RWPE2 (cell line): ENCODE data around the gene POLR1H.
A peak's percentile ranks its signal among the peaks of the same experiment; 100 is the strongest.

Experiments
- ATAC-seq: fragments of 200-7000 bp; cut with Tn5 transposase; 3 replicates; pipeline ENCODE4 v1.9.1; 2021; ENCODE audit warnings: low read depth
- DNase-seq: peaks from one replicate; pipeline ENCODE4 v3.0.0-alpha.2; 2020; ENCODE audit warnings: low spot score
- H3K27ac ChIP-seq: fragments of 450-650 bp; 2 replicates; pipeline ENCODE4 v1.5.1; 2017; ENCODE audit warnings: mild to moderate bottlenecking; ENCODE audit not compliant: poor library complexity, severe bottlenecking
- H3K27me3 ChIP-seq: fragments of 250-450 bp; sonication (Bioruptor Pico); 2 replicates; pipeline ENCODE4 v1.5.1; 2021; ENCODE audit warnings: mild to moderate bottlenecking, moderate library complexity; ENCODE audit not compliant: insufficient read depth, poor library complexity, severe bottlenecking
- H3K36me3 ChIP-seq: fragments of 250-450 bp; sonication (Bioruptor Pico); 2 replicates; pipeline ENCODE4 v1.5.1; 2020; ENCODE audit warnings: low read depth, mild to moderate bottlenecking, moderate library complexity
- H3K4me1 ChIP-seq: fragments of 250-450 bp; sonication (Bioruptor Pico); 2 replicates; pipeline ENCODE4 v1.5.1; 2021; ENCODE audit warnings: mild to moderate bottlenecking, moderate library complexity; ENCODE audit not compliant: insufficient read depth, poor library complexity, severe bottlenecking
- H3K4me3 ChIP-seq: fragments of 250-450 bp; sonication (Bioruptor Pico); 2 replicates; pipeline ENCODE4 v1.5.1; 2021; ENCODE audit warnings: mild to moderate bottlenecking, moderate library complexity; ENCODE audit not compliant: severe bottlenecking
- H3K9me3 ChIP-seq: fragments of 250-450 bp; sonication (Bioruptor Pico); 2 replicates; pipeline ENCODE4 v1.5.1; 2021; ENCODE audit warnings: mild to moderate bottlenecking, moderate library complexity; ENCODE audit not compliant: severe bottlenecking
- TF ChIP-seq, protein P1 (sequence below): fragments of 450-650 bp; IDR thresholded peaks from one replicate; pipeline ENCODE4 v1.5.1; 2017; ENCODE audit warnings: mild to moderate bottlenecking, moderate library complexity; ENCODE audit not compliant: poor library complexity, severe bottlenecking

Gene POLR1H

DNA sequence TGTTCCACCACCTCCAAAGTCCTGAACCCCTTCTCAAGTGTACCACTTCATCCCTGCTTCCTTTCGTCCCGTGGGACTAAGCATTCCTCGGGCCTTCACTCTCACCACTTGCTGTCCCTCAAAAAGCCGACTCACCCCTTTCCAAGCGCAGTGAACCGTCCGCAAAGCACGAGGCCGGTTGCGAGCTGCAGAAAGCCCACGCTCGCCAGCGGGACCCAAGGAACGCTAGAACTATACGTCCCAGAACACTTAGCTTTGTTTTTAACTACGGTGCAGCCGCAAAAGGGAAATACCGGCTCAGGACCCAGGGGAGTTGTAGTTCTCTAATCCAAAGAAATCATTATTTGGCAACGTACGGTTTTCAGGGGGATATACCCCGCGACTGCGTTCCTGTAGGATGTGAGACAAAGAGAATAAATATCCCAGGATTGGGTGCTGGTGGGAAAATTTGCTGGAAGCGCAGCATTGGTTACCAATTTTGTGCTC, 416 bp upstream of the POLR1H start:
- peak overlapping the region; percentile 86 for H3K4me3 ChIP-seq
- peaks cover 5% of the 10 kb centered on the region for H3K4me1 ChIP-seq
- DNase-seq (no peak), ATAC-seq (no peak; the same call in 2 of the 3 replicates)
- TF ChIP-seq, protein P1, sequence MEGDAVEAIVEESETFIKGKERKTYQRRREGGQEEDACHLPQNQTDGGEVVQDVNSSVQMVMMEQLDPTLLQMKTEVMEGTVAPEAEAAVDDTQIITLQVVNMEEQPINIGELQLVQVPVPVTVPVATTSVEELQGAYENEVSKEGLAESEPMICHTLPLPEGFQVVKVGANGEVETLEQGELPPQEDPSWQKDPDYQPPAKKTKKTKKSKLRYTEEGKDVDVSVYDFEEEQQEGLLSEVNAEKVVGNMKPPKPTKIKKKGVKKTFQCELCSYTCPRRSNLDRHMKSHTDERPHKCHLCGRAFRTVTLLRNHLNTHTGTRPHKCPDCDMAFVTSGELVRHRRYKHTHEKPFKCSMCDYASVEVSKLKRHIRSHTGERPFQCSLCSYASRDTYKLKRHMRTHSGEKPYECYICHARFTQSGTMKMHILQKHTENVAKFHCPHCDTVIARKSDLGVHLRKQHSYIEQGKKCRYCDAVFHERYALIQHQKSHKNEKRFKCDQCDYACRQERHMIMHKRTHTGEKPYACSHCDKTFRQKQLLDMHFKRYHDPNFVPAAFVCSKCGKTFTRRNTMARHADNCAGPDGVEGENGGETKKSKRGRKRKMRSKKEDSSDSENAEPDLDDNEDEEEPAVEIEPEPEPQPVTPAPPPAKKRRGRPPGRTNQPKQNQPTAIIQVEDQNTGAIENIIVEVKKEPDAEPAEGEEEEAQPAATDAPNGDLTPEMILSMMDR: no peak
- H3K36me3 ChIP-seq: peaks cover 39% of the 10 kb centered on the region
- peak overlapping the region; percentile 77 for H3K27ac ChIP-seq
- no peaks in the 10 kb centered on the region for H3K27me3 ChIP-seq
- H3K9me3 ChIP-seq: no peaks in the 10 kb centered on the region

DNA sequence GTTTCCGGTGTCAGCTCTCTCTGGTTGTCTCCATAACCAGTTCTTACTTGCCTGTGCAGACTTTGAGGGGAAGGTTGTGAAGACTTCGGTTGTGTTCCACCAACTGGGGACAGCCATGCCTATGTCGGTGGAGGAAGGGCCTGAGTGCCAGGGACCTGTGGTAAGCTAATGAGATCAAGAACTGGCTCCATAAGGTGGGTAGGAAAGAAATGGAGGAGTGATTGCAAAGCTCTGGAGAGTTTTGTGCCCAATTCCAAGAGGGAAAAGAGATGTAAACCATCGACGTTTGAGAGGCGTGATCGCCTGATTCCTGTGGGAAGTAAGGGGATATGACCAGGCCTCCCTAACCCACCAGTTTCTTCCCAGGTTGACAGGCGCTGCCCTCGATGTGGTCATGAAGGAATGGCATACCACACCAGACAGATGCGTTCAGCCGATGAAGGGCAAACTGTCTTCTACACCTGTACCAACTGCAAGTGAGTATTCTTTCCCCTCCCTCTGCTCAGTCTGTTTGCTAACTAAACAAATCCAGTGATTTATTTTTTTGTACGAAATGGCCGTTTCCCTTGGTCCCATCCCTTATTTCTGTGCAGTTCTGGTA, 893 bp downstream of the POLR1H start:
- Histone ChIP-seq H3K9me3 (no peaks in the 10 kb centered on the region), H3K27ac (peak overlapping the region; percentile 77), H3K4me1 (peaks cover 11% of the 10 kb centered on the region), H3K4me3 (peak overlapping the region; percentile 86), H3K27me3 (no peaks in the 10 kb centered on the region), H3K36me3 (peaks cover 38% of the 10 kb centered on the region)
- TF ChIP-seq, protein P1: no peak
- no peak for DNase-seq
- ATAC-seq: no peak

DNA sequence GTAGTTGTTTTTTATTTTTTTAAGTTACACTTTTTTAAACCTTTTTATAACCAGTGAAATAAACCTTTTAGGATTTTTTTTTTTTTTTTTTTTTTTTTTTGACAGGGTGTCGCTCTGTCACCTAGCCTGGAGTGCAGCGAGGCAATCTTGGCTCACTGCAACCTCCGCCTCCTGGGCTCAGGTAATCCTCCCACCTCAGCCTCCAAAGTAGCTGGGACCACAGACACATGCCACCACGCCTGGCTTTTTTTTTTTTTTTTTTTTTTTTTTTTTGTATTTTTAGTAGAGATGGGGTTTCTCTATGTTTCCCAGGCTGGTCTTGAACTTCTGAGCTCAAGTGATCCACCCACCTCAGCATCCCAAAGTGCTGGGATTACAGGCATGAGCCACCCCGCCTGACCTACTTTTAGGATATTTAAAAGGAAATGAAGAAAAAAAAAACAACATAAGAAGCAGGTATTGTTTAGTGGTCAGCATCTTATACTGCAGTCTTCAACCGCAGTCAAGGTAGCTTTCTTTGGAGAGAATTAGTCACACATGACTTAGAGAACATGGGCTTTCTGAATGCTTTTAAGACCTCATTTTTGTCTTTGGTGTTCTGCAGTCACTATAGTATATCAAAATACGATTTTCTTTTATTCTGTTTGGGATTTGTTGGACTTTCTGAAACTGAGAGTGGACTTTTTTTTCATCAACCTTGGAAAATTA, 1.6 kb downstream of the POLR1H start:
- Histone ChIP-seq H3K4me3 (no peak overlapping the region), H3K9me3 (no peaks in the 10 kb centered on the region), H3K36me3 (peaks cover 32% of the 10 kb centered on the region), H3K4me1 (peaks cover 11% of the 10 kb centered on the region), H3K27me3 (no peaks in the 10 kb centered on the region), H3K27ac (peak overlapping the region; percentile 77)
- ATAC-seq (no peak), DNase-seq (no peak)
- TF ChIP-seq, protein P1: no peak

DNA sequence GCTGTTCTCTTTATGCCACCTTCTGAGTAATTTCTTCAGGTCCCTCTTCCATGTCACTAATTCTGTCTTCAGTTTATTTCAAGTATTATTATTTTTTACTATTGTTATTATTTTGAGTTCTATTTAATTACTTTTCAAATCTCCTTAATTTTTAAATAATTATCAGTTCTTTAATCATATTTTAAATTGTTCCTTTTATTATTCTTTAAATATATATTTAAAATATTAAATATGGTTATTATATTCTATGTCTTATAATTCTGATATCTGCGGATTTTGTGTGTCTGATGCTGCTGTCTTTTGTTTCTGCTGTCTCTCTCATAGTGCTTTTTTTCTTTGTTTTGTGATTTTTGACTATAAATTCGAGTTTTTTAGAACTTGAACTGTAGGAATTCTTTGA, 2.2 kb downstream of the POLR1H start:
- H3K27ac ChIP-seq: no peak overlapping the region
- no peaks in the 10 kb centered on the region for H3K9me3 ChIP-seq
- TF ChIP-seq, protein P1: no peak
- H3K27me3 ChIP-seq: no peaks in the 10 kb centered on the region
- H3K4me1 ChIP-seq: peaks cover 15% of the 10 kb centered on the region
- H3K36me3 ChIP-seq: peaks cover 27% of the 10 kb centered on the region
- no peak for DNase-seq
- ATAC-seq: no peak
- H3K4me3 ChIP-seq: no peak overlapping the region

DNA sequence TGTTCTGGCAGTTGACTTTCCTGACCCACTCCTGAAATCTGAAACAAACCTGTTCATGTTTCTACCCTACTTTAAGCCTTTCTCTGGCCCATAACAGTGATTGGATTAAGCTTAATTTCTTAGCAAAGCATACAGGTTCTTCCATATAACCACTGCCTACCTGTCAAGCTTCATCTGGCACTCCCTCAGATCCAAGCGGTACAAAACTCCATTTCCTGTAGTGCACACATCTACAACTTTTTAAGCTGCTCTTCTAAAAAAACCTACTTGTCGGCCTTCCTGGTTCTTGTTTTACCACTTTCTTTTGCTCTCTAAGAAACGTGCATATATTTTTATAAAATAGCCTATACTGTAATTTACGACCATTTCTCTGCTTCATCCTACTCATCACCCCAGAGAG, 5.0 kb downstream of the POLR1H start:
- Histone ChIP-seq H3K36me3 (peaks cover 30% of the 10 kb centered on the region), H3K27me3 (no peaks in the 10 kb centered on the region), H3K4me3 (peak overlapping the region; percentile 46), H3K9me3 (no peaks in the 10 kb centered on the region), H3K4me1 (peaks cover 10% of the 10 kb centered on the region), H3K27ac (peak overlapping the region; percentile 64)
- ATAC-seq: no peak
- TF ChIP-seq, protein P1: no peak
- no peak for DNase-seq
